Skeletal muscle tissue (tissue), 4 donors: ENCODE data around the gene NANOG. TPM values are rescaled to one million over a fixed set of nuclear protein-coding genes. Genes with fewer than 3 reads are reported as not detected.
"Not testable (repeated sequence)": the region's sequence is repeated elsewhere in the genome, so short reads cannot be mapped to it uniquely, and the experiment has no call there.

Experiments used
- H3K27ac ChIP-seq: one replicate; pipeline ENCODE4 v1.7.0; 2013; ENCODE audit warnings: mild to moderate bottlenecking, low read depth, low read length, inconsistent platforms
- H3K27me3 ChIP-seq, 3 donors: one replicate each; pipeline ENCODE4 v1.7.0; 2013; ENCODE audit warnings: low read length in 3 of 3; ENCODE audit not compliant: control insufficient read depth in 3 of 3, insufficient read depth in 3 of 3
- H3K36me3 ChIP-seq, 3 donors: one replicate each; pipeline ENCODE4 v1.7.0; 2013; ENCODE audit warnings: low read length in 3 of 3; ENCODE audit not compliant: control insufficient read depth in 3 of 3, insufficient read depth in 3 of 3
- H3K4me1 ChIP-seq, 3 donors: one replicate each; pipeline ENCODE4 v1.7.0; 2013; ENCODE audit warnings: low read length in 3 of 3, mild to moderate bottlenecking in 3 of 3; ENCODE audit not compliant: control insufficient read depth in 3 of 3, insufficient read depth in 3 of 3
- H3K4me3 ChIP-seq, 3 donors: one replicate each; pipeline ENCODE4 v1.7.0; 2013; ENCODE audit warnings: low read length in 3 of 3
- H3K9ac ChIP-seq, 3 donors: one replicate each; pipeline ENCODE4 v1.7.0; 2013; ENCODE audit warnings: low read length in 3 of 3, mild to moderate bottlenecking in 3 of 3, moderate library complexity in 2 of 3, low read depth in 1 of 3
- H3K9me3 ChIP-seq, 3 donors: one replicate each; pipeline ENCODE4 v1.7.0; 2013; ENCODE audit warnings: low read length in 3 of 3; ENCODE audit not compliant: control insufficient read depth in 3 of 3
- total RNA-seq: library from RNA; depleted of rRNA; stranded (reverse); fragments of >200 nt; gene quantifications from one replicate; pipeline ENCODE4 v1.2.3, GENCODE V29; 2014
- donor health status: Osteomylitis.

Gene NANOG
- 0.52 TPM for total RNA-seq

- H3K36me3 ChIP-seq, H3K9ac ChIP-seq, H3K27ac ChIP-seq, H3K4me3 ChIP-seq, H3K27me3 ChIP-seq, H3K4me1 ChIP-seq, H3K9me3 ChIP-seq: not testable (repeated sequence)
These were observed at the start of gene NANOG for GRCh38 chr12:7788884-7789528. Gene NANOG (plus strand): TSS chr12:7789402. CDS start chr12:7789615, 213 bp downstream.

- Histone ChIP-seq H3K9me3 (peaks cover 0 to 3% (median 0%) of the 10 kb centered on the region in 3 donors), H3K27me3 (no peaks in the 10 kb centered on the region), H3K4me1 (no peaks in the 10 kb centered on the region), H3K4me3 (no peak within 1 kb of the TSS), H3K36me3 (no peaks in the 10 kb centered on the region), H3K9ac (no peak within 1 kb of the TSS), H3K27ac (no peak within 1 kb of the TSS)
These were observed 42.0 kb upstream of the NANOG start, which contains the start of gene CLEC4C for GRCh38 chr12:7747246-7747645. Gene CLEC4C (minus strand): TSS chr12:7747375. CDS start chr12:7747348, 27 bp downstream.

- no peak overlapping the region for H3K4me3 ChIP-seq
- H3K27ac ChIP-seq = no peak overlapping the region
- no peaks in the 10 kb centered on the region for H3K27me3 ChIP-seq
- H3K36me3 ChIP-seq = no peaks in the 10 kb centered on the region
- H3K9ac ChIP-seq = no peak overlapping the region
- no peaks in the 10 kb centered on the region for H3K4me1 ChIP-seq
- peaks cover 0 to 1% (median 0%) of the 10 kb centered on the region in 3 donors for H3K9me3 ChIP-seq
These were observed 40.4 kb upstream of the NANOG start for GRCh38 chr12:7748852-7749251.

GRCh38 chr12:7749442-7749841 is 39.8 kb upstream of the NANOG start:
- Histone ChIP-seq H3K27ac (no peak overlapping the region), H3K9ac (no peak overlapping the region), H3K27me3 (no peaks in the 10 kb centered on the region), H3K9me3 (no peaks in the 10 kb centered on the region), H3K4me3 (no peak overlapping the region), H3K36me3 (no peaks in the 10 kb centered on the region), H3K4me1 (no peaks in the 10 kb centered on the region)

- no peak overlapping the region for H3K9ac ChIP-seq
- no peaks in the 10 kb centered on the region for H3K9me3 ChIP-seq
- no peaks in the 10 kb centered on the region for H3K36me3 ChIP-seq
- no peak overlapping the region for H3K4me3 ChIP-seq
- no peak overlapping the region for H3K27ac ChIP-seq
- no peaks in the 10 kb centered on the region for H3K27me3 ChIP-seq
- H3K4me1 ChIP-seq = no peaks in the 10 kb centered on the region
These were observed 38.9 kb upstream of the NANOG start for GRCh38 chr12:7750350-7750749.

GRCh38 chr12:7751394-7751793 is 37.8 kb upstream of the NANOG start:
- no peak overlapping the region for H3K27ac ChIP-seq
- no peak overlapping the region for H3K4me3 ChIP-seq
- no peaks in the 10 kb centered on the region for H3K27me3 ChIP-seq

GRCh38 chr12:7751941-7752922 is 37.0 kb upstream of the NANOG start:
- not testable (repeated sequence) for H3K36me3 ChIP-seq, H3K27me3 ChIP-seq, H3K9me3 ChIP-seq, H3K9ac ChIP-seq, H3K4me1 ChIP-seq, H3K27ac ChIP-seq, H3K4me3 ChIP-seq

More at GRCh38 chr12:7751394-7751793, 37.8 kb upstream of the NANOG start:
- Histone ChIP-seq H3K36me3 (no peaks in the 10 kb centered on the region), H3K9me3 (no peaks in the 10 kb centered on the region), H3K4me1 (no peaks in the 10 kb centered on the region), H3K9ac (no peak overlapping the region)

- not testable (repeated sequence) for H3K9me3 ChIP-seq, H3K4me1 ChIP-seq, H3K36me3 ChIP-seq, H3K27ac ChIP-seq, H3K4me3 ChIP-seq, H3K9ac ChIP-seq, H3K27me3 ChIP-seq
These were observed 33.5 kb upstream of the NANOG start for GRCh38 chr12:7755668-7756067.

GRCh38 chr12:7756993-7757392 is 32.2 kb upstream of the NANOG start:
- Histone ChIP-seq H3K9ac (no peak overlapping the region), H3K36me3 (no peaks in the 10 kb centered on the region), H3K9me3 (no peaks in the 10 kb centered on the region), H3K4me1 (no peaks in the 10 kb centered on the region), H3K27ac (no peak overlapping the region), H3K4me3 (no peak overlapping the region), H3K27me3 (no peaks in the 10 kb centered on the region)

- Histone ChIP-seq H3K9ac (no peak overlapping the region), H3K36me3 (no peaks in the 10 kb centered on the region), H3K27ac (no peak overlapping the region), H3K9me3 (no peaks in the 10 kb centered on the region), H3K27me3 (no peaks in the 10 kb centered on the region), H3K4me1 (no peaks in the 10 kb centered on the region), H3K4me3 (no peak overlapping the region)
These were observed 30.4 kb upstream of the NANOG start for GRCh38 chr12:7758766-7759140.
